OCI-LY7 (cell line): Measurements from ENCODE around the gene TEX29. TPM values are rescaled to one million over a fixed set of nuclear protein-coding genes. Genes with fewer than 3 reads are reported as not detected.

Source experiments
- BruUV-seq: library from RNA; stranded (reverse); fragments of 400-500 nt; replicated peaks from 2 replicates; lab custom pipeline; 2021; lab: Mats Ljungman, UMichigan
- CTCF ChIA-PET: fragments of 300-600 bp; sonication (Branson Sonifier 250); formaldehyde crosslinking; loops from one replicate; lab custom pipeline; 2022; ENCODE audit warnings: antibody characterized with exemption; ENCODE audit not compliant: unreplicated experiment; lab: Charles Lee
- POLR2A ChIA-PET: fragments of 300-600 bp; sonication (Branson Sonifier 250); formaldehyde crosslinking; loops from one replicate; lab custom pipeline; 2022; ENCODE audit warnings: antibody characterized with exemption; lab: Charles Lee
- DNase-seq: peaks from one replicate; pipeline ENCODE4 v3.0.0-alpha.2; 2015; ENCODE audit warnings: low spot score
- H2AFZ ChIP-seq: fragments of 200-600 bp; sonication (generic), shearing (Covaris generic); 2 replicates; pipeline ENCODE4 v1.6.1; 2014; ENCODE audit warnings: mild to moderate bottlenecking, antibody characterized with exemption, low read length, moderate library complexity
- H3K27ac ChIP-seq: fragments of 200-600 bp; sonication (generic); 2 replicates; pipeline ENCODE4 v1.5.1; 2014; ENCODE audit warnings: mixed run types, low read depth, mild to moderate bottlenecking, moderate library complexity, low read length, inconsistent platforms; ENCODE audit not compliant: poor library complexity, severe bottlenecking
- H3K36me3 ChIP-seq: fragments of 200-600 bp; sonication (generic); 2 replicates; pipeline ENCODE4 v1.6.1; 2014; ENCODE audit warnings: mild to moderate bottlenecking, antibody characterized with exemption, low read length, moderate library complexity, mixed read lengths; ENCODE audit not compliant: insufficient read depth
- H3K4me1 ChIP-seq: fragments of 200-600 bp; sonication (generic); 2 replicates; pipeline ENCODE4 v1.5.1; 2014; ENCODE audit warnings: mild to moderate bottlenecking, low read length; ENCODE audit not compliant: insufficient read depth, poor library complexity, severe bottlenecking
- H3K4me2 ChIP-seq: fragments of 200-600 bp; sonication (generic); 2 replicates; pipeline ENCODE4 v1.6.1; 2014; ENCODE audit warnings: mild to moderate bottlenecking, low read length
- H3K4me3 ChIP-seq: fragments of 200-600 bp; sonication (generic); 2 replicates; pipeline ENCODE4 v1.5.1; 2014; ENCODE audit warnings: mild to moderate bottlenecking, low read depth, low read length; ENCODE audit not compliant: poor library complexity, severe bottlenecking
- H3K79me2 ChIP-seq: fragments of 200-600 bp; sonication (generic); 2 replicates; pipeline ENCODE4 v1.6.1; 2016; ENCODE audit warnings: low read depth, mild to moderate bottlenecking, low read length, moderate library complexity, mixed read lengths; ENCODE audit not compliant: insufficient read depth
- H3K9me2 ChIP-seq: fragments of 200-600 bp; sonication (generic); 2 replicates; pipeline ENCODE4 v1.6.1; 2016; ENCODE audit warnings: mild to moderate bottlenecking, low read length, mixed read lengths; ENCODE audit not compliant: insufficient read depth
- H3K9me3 ChIP-seq: fragments of 200-600 bp; sonication (generic); 2 replicates; pipeline ENCODE4 v1.6.1; 2014; ENCODE audit warnings: mild to moderate bottlenecking, mixed run types, low read length, mixed read lengths
- H4K20me1 ChIP-seq: fragments of 200-600 bp; sonication (generic); 2 replicates; pipeline ENCODE4 v1.6.1; 2014; ENCODE audit warnings: mild to moderate bottlenecking, antibody characterized with exemption, low read length, moderate library complexity, mixed read lengths; ENCODE audit not compliant: insufficient read depth
- EZH2phosphoT487 ChIP-seq: fragments of 200-600 bp; sonication (generic); IDR thresholded peaks from 2 replicates; pipeline ENCODE4 v1.6.1; 2018; ENCODE audit warnings: low read depth, borderline replicate concordance, mild to moderate bottlenecking, mixed run types, antibody characterized with exemption, low read length, moderate library complexity, mixed read lengths
- intact Hi-C: fragments of 100-400 bp; cut with micrococcal nuclease; formaldehyde crosslinking; loops from one replicate; pipeline ENCODE4 v1.10.0; 2022; ENCODE audit not compliant: unreplicated experiment
- total RNA-seq, 2 experiments: library from RNA; depleted of rRNA in 1 of 2; stranded (reverse); fragments of >200 nt in 1 of 2; shearing (Covaris generic) in 1 of 2; gene quantifications; 2 replicates each; pipeline ENCODE4 v1.2.3, GENCODE V29; 2014 to 2022
- TF ChIP-seq, protein P1 (sequence below): fragments of 200-600 bp; sonication (generic); conservative IDR thresholded peaks from 2 replicates; pipeline ENCODE4 v1.5.1; 2014; ENCODE audit warnings: mild to moderate bottlenecking, antibody characterized with exemption, low read length, moderate library complexity, mixed read lengths

Gene TEX29
- total RNA-seq, 2 experiments from 2014 or later = not detected

- DNase-seq = no peak
- Histone ChIP-seq H3K4me1 (no peaks in the 10 kb centered on the region), H3K9me3 (no peaks in the 10 kb centered on the region), H3K4me2 (no peak overlapping the region), H3K27ac (no peak overlapping the region), H4K20me1 (no peaks in the 10 kb centered on the region), H2AFZ (no peak overlapping the region), H3K79me2 (no peaks in the 10 kb centered on the region), H3K4me3 (no peak overlapping the region), H3K9me2 (no peaks in the 10 kb centered on the region), H3K36me3 (peaks cover 23% of the 10 kb centered on the region)
- TF ChIP-seq, protein P1, sequence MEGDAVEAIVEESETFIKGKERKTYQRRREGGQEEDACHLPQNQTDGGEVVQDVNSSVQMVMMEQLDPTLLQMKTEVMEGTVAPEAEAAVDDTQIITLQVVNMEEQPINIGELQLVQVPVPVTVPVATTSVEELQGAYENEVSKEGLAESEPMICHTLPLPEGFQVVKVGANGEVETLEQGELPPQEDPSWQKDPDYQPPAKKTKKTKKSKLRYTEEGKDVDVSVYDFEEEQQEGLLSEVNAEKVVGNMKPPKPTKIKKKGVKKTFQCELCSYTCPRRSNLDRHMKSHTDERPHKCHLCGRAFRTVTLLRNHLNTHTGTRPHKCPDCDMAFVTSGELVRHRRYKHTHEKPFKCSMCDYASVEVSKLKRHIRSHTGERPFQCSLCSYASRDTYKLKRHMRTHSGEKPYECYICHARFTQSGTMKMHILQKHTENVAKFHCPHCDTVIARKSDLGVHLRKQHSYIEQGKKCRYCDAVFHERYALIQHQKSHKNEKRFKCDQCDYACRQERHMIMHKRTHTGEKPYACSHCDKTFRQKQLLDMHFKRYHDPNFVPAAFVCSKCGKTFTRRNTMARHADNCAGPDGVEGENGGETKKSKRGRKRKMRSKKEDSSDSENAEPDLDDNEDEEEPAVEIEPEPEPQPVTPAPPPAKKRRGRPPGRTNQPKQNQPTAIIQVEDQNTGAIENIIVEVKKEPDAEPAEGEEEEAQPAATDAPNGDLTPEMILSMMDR = no peak
- no peak for TF ChIP-seq EZH2phosphoT487
- CTCF ChIA-PET = no interaction called here
- intact Hi-C loops = no loop called here
- BruUV-seq = no TSS peak
- POLR2A ChIA-PET = no interaction called here
Observed at GRCh38 chr13:111312944-111313590, 7.4 kb upstream of the TEX29 start.

DNA sequence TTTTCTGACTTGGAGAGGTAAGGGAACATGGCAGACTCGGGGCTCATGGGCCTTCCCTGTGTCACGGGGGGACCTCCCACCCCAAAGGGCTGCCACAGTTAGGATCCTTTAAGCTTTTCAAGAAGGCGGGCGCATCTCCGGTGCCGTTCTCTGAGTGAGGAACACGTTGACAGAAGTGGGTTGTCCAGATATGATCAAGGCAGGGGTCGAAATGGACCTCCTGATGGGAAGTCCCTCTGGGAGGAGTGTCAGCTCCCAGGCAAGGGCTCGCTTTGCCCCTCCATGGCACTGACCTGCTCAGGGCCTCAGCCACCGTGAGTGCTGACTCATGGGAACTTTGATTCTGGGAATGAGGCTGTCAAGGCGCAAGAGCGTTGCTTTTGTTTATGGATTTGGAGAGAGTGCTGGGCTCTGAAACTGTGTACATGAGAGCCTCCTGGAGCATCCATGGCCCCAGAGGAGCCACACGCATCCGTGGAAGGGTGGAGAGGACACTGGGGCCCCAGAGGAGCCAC, 6.5 kb upstream of the TEX29 start:
- Histone ChIP-seq H3K79me2 (no peaks in the 10 kb centered on the region), H3K4me3 (no peak overlapping the region), H3K9me3 (no peaks in the 10 kb centered on the region), H3K9me2 (no peaks in the 10 kb centered on the region), H3K36me3 (peaks cover 14% of the 10 kb centered on the region; the same call in 1 of the 2 replicates), H3K27ac (no peak overlapping the region), H3K4me1 (no peaks in the 10 kb centered on the region), H4K20me1 (no peaks in the 10 kb centered on the region), H3K4me2 (no peak overlapping the region), H2AFZ (no peak overlapping the region)
- BruUV-seq = no TSS peak
- intact Hi-C loops = no loop called here
- CTCF ChIA-PET = no interaction called here
- no peak for DNase-seq
- POLR2A ChIA-PET = no interaction called here
- TF ChIP-seq, protein P1 = no peak
- TF ChIP-seq EZH2phosphoT487 = no peak

DNA sequence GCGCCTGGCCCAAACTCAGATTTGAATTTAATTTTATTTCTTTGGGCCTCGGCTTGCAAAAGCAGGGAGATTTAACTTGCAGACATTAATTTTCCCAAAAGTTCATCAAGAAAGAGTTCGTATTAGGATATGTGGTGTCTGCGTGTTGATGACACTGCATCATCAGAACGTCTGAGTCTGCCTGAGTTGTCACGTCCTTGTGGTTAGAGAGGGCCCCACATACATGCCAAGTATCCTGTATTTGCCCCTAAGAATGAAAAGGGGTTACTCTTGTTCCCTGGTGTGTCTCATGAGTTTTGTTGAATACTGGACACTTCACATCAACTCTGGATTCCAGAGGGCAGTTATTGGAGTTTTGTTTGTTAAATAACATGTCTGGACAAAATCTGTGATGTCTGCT, 5.6 kb upstream of the TEX29 start:
- H3K36me3 ChIP-seq = peaks cover 7% of the 10 kb centered on the region; the same call in 1 of the 2 replicates
- H3K4me3 ChIP-seq = no peak overlapping the region
- H2AFZ ChIP-seq = no peak overlapping the region
- no peaks in the 10 kb centered on the region for H3K9me3 ChIP-seq
- CTCF ChIA-PET = no interaction called here
- H3K4me1 ChIP-seq = no peaks in the 10 kb centered on the region
- no peaks in the 10 kb centered on the region for H3K9me2 ChIP-seq
- no peaks in the 10 kb centered on the region for H3K79me2 ChIP-seq
- H3K4me2 ChIP-seq = no peak overlapping the region
- TF ChIP-seq, protein P1 = no peak
- TF ChIP-seq EZH2phosphoT487 = no peak
- DNase-seq = no peak
- POLR2A ChIA-PET = no interaction called here
- intact Hi-C loops = no loop called here
- no peak overlapping the region for H3K27ac ChIP-seq
- BruUV-seq = no TSS peak
- no peaks in the 10 kb centered on the region for H4K20me1 ChIP-seq
